BLaER1 treated with 17β-estradiol and CSF1 and Interleukin-3, amounts not matched to agents 10 nM and 100 nM (cell line): ENCODE results near the gene MRPS10.
"Not testable (repeated sequence)": the region's sequence is repeated elsewhere in the genome, so short reads cannot be mapped to it uniquely, and the experiment has no call there.

Experiments
- H3K27ac ChIP-seq, 11 experiments: shearing (Covaris generic); formaldehyde crosslinking; 2 replicates each; pipeline ENCODE4 v1.8.1; 2022
- H3K27me3 ChIP-seq, 11 experiments: shearing (Covaris generic); formaldehyde crosslinking; 2 replicates each; pipeline ENCODE4 v1.8.1; 2022
- H3K36me3 ChIP-seq, 11 experiments: shearing (Covaris generic); formaldehyde crosslinking; 2 replicates each; pipeline ENCODE4 v1.8.1; 2022
- H3K4me1 ChIP-seq, 10 experiments: shearing (Covaris generic); formaldehyde crosslinking; 2 replicates each; pipeline ENCODE4 v1.8.1; 2022
- H3K4me2 ChIP-seq, 11 experiments: shearing (Covaris generic); formaldehyde crosslinking; 2 replicates each; pipeline ENCODE4 v1.8.1; 2022
- H3K4me3 ChIP-seq, 10 experiments: shearing (Covaris generic); formaldehyde crosslinking; 2 replicates each; pipeline ENCODE4 v1.8.1; 2022
- H3K9ac ChIP-seq, 11 experiments: shearing (Covaris generic); formaldehyde crosslinking; 2 replicates each; pipeline ENCODE4 v1.8.1; 2022
- H3K9me3 ChIP-seq, 11 experiments: shearing (Covaris generic); formaldehyde crosslinking; replicated peaks in 1 of 11; 2 replicates each; pipeline ENCODE4 v1.8.1; 2022
- H4K20me1 ChIP-seq, 11 experiments: shearing (Covaris generic); formaldehyde crosslinking; 2 replicates each; pipeline ENCODE4 v1.8.1; 2022
- Cebpa-rat ChIP-seq, 11 experiments: shearing (Covaris generic); IDR thresholded peaks; 2 replicates each; pipeline ENCODE4 v1.8.1; 2022

The MRPS10 gene

GRCh38 chr6:42175860-42176259, 41.8 kb downstream of the MRPS10 start:
- Histone ChIP-seq H3K4me3 (no peak overlapping the region), H3K4me2 (no peak overlapping the region), H3K27me3 (no peaks in the 10 kb centered on the region), H3K9me3 (no peaks in the 10 kb centered on the region), H3K36me3 (no peaks in the 10 kb centered on the region), H3K4me1 (peaks cover 0 to 16% (median 4%) of the 10 kb centered on the region in 10 experiments; a peak in 8 of 20 replicates), H3K27ac (no peak overlapping the region), H3K9ac (no peak overlapping the region), H4K20me1 (no peaks in the 10 kb centered on the region)
- TF ChIP-seq Cebpa-rat (IDR thresholded peaks at IDR 0.05), result no peak

GRCh38 chr6:42173101-42173500, 44.6 kb downstream of the MRPS10 start, which contains the start of gene GUCA1A:
GUCA1A (plus strand) TSS chr6:42173364; CDS start chr6:42173614, 250 bp downstream.
- Histone ChIP-seq H3K36me3 (no peaks in the 10 kb centered on the region), H3K27ac (no peak within 1 kb of the TSS), H3K4me3 (no peak within 1 kb of the TSS), H4K20me1 (no peaks in the 10 kb centered on the region), H3K27me3 (no peaks in the 10 kb centered on the region; a peak in 1 of 22 replicates), H3K9me3 (no peaks in the 10 kb centered on the region), H3K4me2 (peak within 1 kb of the TSS in 1 of 11 experiments; percentile 18; a peak in 1 of 22 replicates), H3K9ac (no peak within 1 kb of the TSS; a peak in 1 of 22 replicates), H3K4me1 (peaks cover 0 to 12% (median 2%) of the 10 kb centered on the region in 10 experiments; a peak in 8 of 20 replicates)
- no peak for TF ChIP-seq Cebpa-rat (IDR thresholded peaks at IDR 0.05)

DNA sequence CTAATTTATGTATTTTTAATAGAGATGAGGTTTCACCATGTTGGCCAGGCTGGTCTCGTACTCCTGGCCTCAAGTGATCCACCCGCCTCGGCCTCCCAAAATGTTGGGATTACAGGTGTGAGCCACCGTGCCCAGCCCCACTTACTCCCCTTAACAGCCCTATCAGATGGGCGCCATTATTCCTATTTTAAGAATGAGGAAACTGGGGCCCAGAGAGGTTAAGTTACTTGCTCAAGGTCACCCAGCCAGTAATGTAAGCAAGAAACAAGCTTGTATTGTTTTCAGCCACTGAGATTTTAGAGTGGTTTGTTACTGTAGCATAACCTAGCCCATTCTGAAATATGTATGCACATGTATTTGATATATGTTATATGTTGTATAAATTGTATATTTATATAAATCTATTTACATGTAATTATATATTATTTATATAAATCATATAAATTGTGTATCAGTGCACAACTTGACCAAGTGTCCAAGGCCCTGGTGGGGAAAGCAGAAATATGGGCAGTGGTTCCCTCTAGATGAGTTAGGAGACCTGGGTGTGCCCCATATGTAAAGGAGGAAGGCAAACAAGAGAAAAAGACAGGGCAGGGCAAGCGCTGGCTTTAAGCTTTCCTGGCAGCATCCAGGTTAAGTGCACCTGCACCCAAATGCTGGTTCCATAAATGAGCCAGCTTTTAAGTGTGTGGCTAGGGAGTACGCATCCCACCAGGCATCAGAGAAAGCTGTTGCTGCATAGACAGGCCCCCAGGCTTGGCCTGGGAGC, 45.7 kb downstream of the MRPS10 start:
- H3K4me3 ChIP-seq, result no peak overlapping the region
- H3K4me1 ChIP-seq, result peaks cover 0 to 13% (median under 1%) of the 10 kb centered on the region in 10 experiments; a peak in 8 of 20 replicates
- H4K20me1 ChIP-seq, result no peaks in the 10 kb centered on the region
- H3K27ac ChIP-seq, result no peak overlapping the region
- H3K4me2 ChIP-seq, result no peak overlapping the region
- no peak for TF ChIP-seq Cebpa-rat (IDR thresholded peaks at IDR 0.05)
- H3K27me3 ChIP-seq, result no peaks in the 10 kb centered on the region; a peak in 1 of 22 replicates
- no peaks in the 10 kb centered on the region for H3K9me3 ChIP-seq
- H3K36me3 ChIP-seq, result no peaks in the 10 kb centered on the region
- no peak overlapping the region for H3K9ac ChIP-seq

- not testable (repeated sequence) for H3K4me2 ChIP-seq, H3K4me3 ChIP-seq, H4K20me1 ChIP-seq, H3K9me3 ChIP-seq, H3K27me3 ChIP-seq, H3K27ac ChIP-seq, H3K9ac ChIP-seq, H3K36me3 ChIP-seq
- H3K4me1 ChIP-seq, result peaks cover 0 to 31% (median 10%) of the 10 kb centered on the region in 10 experiments; a peak in 14 of 20 replicates
These were observed 47.9 kb downstream of the MRPS10 start for GRCh38 chr6:42169780-42170179.

DNA sequence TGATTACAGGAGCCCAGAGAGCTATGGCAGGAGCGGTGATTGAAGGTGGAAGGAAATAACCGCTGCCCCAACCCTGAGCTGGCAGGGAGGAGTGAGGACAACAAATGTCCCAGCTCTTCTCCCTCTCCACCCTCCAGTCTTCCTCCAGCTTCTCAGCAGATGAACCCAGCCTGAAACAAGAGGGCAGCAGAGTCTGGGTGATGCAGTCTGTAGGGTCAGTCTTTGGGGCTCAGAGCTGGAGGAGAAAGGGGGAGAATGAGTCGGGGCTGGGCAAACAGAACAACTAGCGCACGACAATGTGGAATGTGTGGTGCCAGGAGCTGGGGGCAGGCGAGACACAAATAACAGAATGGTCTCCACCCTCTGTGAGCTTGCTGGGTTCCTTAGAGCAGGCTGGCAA, 49.0 kb downstream of the MRPS10 start:
- Histone ChIP-seq H3K4me1 (peaks cover under 1 to 42% (median 20%) of the 10 kb centered on the region in 10 experiments; a peak in 16 of 20 replicates), H3K27me3 (no peaks in the 10 kb centered on the region; a peak in 1 of 22 replicates), H3K4me3 (no peak overlapping the region), H3K9ac (no peak overlapping the region), H3K36me3 (no peaks in the 10 kb centered on the region), H3K9me3 (no peaks in the 10 kb centered on the region), H4K20me1 (no peaks in the 10 kb centered on the region), H3K27ac (no peak overlapping the region), H3K4me2 (no peak overlapping the region)
- TF ChIP-seq Cebpa-rat (IDR thresholded peaks at IDR 0.05), result no peak

DNA sequence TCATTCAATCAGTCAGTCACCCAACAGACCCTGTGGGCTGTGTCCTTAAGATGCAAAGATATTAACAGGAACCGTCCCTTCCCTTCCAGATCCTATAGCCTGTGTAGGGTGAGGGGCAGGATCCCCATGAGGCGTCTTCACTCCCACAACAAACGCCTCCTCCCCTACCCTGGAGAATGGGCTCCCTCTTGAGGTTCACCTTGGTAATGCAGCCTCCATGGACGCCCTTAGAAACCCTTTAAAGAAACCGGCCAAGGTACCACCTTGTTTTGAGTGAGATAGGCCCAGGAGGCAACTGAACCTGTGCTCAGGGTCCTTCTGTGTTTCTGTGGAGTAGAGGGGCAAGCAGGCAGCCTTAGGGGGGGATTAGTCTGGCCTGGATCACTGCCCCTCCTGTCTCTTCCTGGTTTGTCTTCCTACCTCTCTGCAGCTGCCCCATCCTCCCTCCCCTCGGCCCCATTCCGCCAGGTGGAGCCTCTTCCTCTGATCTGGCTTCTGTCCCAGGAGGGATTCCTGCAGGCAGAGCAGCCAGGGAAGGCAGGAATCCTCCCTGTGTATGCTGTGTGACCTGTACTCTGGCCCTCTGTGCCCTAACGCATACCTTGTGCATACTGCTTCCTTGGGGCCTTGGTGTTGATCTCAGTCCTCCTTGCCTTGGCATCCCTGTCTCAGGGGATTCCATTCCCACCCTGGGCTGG, 51.1 kb downstream of the MRPS10 start:
- Histone ChIP-seq H3K27ac (no peak overlapping the region; a peak in 1 of 22 replicates), H3K36me3 (no peaks in the 10 kb centered on the region), H4K20me1 (no peaks in the 10 kb centered on the region), H3K4me2 (peak overlapping the region in 4 of 11 experiments; percentile 13 to 36 (median 16); a peak in 4 of 22 replicates), H3K4me3 (no peak overlapping the region), H3K9ac (peak overlapping the region in 3 of 11 experiments; percentile 4 to 38 (median 11); a peak in 1 of 22 replicates), H3K27me3 (no peaks in the 10 kb centered on the region; a peak in 1 of 22 replicates), H3K4me1 (peaks cover 14 to 55% (median 38%) of the 10 kb centered on the region in 10 experiments), H3K9me3 (no peaks in the 10 kb centered on the region)
- TF ChIP-seq Cebpa-rat (IDR thresholded peaks at IDR 0.05), result no peak

- H3K4me3 ChIP-seq, result no peak overlapping the region
- H3K27me3 ChIP-seq, result no peaks in the 10 kb centered on the region; a peak in 1 of 22 replicates
- H4K20me1 ChIP-seq, result no peaks in the 10 kb centered on the region
- no peaks in the 10 kb centered on the region for H3K36me3 ChIP-seq
- no peak overlapping the region for H3K27ac ChIP-seq
- no peak for TF ChIP-seq Cebpa-rat (IDR thresholded peaks at IDR 0.05)
- H3K4me2 ChIP-seq, result peak overlapping the region in 8 of 11 experiments; percentile 18 to 77 (median 52); a peak in 16 of 22 replicates
- H3K4me1 ChIP-seq, result peaks cover 14 to 59% (median 39%) of the 10 kb centered on the region in 10 experiments
- no peak overlapping the region for H3K9ac ChIP-seq
- no peaks in the 10 kb centered on the region for H3K9me3 ChIP-seq
These were observed 52.6 kb downstream of the MRPS10 start for GRCh38 chr6:42165016-42165415.

DNA sequence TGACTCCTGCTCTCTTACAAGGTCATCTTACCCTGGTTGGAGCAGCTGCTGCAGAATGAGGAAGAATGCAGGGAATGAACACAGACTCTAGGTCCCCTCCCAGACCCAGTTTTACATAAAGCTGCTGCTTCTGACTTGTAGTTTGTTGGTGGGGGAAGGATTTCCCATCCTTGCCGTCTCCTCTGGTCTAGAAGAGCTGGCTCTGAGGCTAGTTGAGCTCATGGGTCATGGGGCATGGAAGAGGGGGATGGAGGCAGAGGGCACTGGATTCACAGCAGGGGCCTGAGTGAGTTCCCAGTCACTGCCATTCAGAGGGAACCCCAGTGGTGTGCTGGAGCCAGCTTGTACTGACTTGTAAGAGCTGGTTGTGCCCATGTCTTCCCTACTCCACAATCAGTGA, 53.7 kb downstream of the MRPS10 start:
- no peak for TF ChIP-seq Cebpa-rat (IDR thresholded peaks at IDR 0.05)
- Histone ChIP-seq H3K27me3 (no peaks in the 10 kb centered on the region; a peak in 1 of 22 replicates), H3K9me3 (no peaks in the 10 kb centered on the region), H3K4me2 (peak overlapping the region in 10 of 11 experiments; percentile 0 to 87 (median 76); a peak in 15 of 22 replicates), H3K36me3 (no peaks in the 10 kb centered on the region), H3K27ac (no peak overlapping the region), H3K4me3 (no peak overlapping the region), H4K20me1 (no peaks in the 10 kb centered on the region), H3K4me1 (peaks cover 14 to 59% (median 39%) of the 10 kb centered on the region in 10 experiments), H3K9ac (no peak overlapping the region)

DNA sequence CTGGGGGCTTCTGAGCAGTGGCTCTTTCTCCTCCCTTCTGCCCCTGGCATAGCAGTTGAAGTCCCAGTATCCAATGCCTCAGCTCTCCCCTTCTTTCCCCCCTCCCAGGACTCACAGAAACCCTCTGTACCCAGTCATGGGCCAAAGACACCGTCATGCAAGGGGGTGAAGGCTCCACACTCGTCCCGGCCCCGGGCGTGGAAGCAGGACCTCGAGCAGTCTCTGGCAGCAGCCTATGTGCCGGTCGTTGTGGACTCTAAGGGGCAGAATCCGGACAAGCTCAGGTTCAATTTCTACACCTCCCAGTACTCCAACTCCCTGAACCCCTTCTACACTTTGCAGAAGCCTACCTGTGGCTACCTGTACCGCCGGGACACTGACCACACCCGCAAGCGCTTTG, 54.8 kb downstream of the MRPS10 start:
- H3K27ac ChIP-seq, result peak overlapping the region in 8 of 11 experiments; percentile 11 to 64 (median 48); a peak in 12 of 22 replicates
- no peaks in the 10 kb centered on the region for H3K27me3 ChIP-seq
- peaks cover 14 to 59% (median 39%) of the 10 kb centered on the region in 10 experiments for H3K4me1 ChIP-seq
- H3K4me2 ChIP-seq, result peak overlapping the region; percentile 33 to 91 (median 77); a peak in 21 of 22 replicates
- no peak for TF ChIP-seq Cebpa-rat (IDR thresholded peaks at IDR 0.05)
- no peaks in the 10 kb centered on the region for H3K36me3 ChIP-seq
- H3K9ac ChIP-seq, result peak overlapping the region in 8 of 11 experiments; percentile 23 to 69 (median 39); a peak in 10 of 22 replicates
- peak overlapping the region in 2 of 10 experiments; percentile 22 to 23; a peak in 1 of 20 replicates for H3K4me3 ChIP-seq
- H3K9me3 ChIP-seq, result no peaks in the 10 kb centered on the region
- H4K20me1 ChIP-seq, result no peaks in the 10 kb centered on the region
